Stimulated activated CD4-positive, alpha-beta T cell treated with anti-CD3 and anti-CD28 coated beads, Interleukin-2, amount 100 ng/mL, for 4 hours (primary cell): ENCODE measurements around the gene RGS9.

Experiments
- DNase-seq: peaks from one replicate; pipeline ENCODE4 v3.0.0-alpha.2; 2020; ENCODE audit warnings: low read depth

The RGS9 gene

DNA sequence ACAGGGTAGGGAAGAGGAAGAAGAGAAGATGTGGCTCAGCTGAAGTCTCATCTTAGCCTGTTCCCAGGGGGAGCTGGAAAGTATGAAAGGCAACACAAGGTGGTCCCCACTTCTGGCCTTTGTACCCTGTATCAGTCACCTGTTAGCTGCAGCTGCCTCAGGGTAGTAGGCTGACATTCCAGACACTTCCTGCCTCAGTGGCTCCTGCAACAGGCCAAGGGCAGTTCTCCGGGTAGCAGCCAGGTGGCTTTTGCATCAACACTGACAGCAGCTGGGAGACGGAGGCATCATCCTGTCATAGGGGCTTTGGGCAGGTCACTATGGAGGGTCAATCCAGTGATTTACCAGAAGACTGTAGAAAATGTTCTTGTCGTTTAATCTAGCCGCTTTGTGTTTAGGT is 124.0 kb downstream of the RGS9 start:
- DNase-seq = no peak

DNA sequence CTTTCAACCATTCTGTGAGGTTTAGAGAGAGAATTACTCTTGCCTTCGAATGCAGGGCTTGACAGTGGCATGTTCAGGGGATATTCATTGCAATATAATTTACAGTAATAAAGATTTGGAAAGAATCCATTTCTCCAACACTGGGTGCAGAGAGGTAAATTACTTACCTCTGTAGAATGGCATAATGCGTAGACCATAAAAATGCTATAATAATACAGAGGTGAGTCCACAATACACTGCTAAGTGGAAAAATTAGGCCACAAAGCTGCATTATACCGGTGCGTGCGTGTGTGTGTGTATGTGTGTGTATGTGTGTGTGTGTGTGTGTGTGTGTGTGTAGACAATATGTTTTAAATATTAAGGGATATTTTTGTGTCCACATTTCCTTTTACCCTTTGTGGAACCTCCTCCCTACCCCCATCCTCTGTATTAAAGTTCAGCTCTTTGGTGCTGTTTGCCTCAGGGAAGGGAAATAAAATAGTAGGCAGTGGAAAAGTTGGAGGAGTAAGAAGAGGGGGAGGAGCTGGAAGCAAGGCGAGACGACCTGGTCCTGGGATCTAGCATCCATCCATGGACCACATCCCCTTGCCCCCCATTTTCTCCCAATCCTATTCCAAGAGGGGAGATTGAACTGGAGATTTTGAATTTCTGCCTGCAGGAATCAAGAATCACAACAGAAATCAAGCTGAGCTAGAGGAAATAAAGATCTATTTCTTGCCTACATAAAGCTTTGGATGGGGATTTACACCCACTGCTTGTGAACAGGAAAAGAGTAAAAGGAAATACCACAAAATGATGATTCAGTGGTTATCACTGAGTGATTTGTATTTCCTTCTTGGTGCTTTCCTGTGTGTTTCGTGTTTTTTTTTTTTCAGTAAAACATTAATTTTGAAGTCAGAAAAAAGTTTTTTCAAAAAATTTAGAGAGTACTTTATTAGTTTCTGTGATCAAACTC is 124.8 kb downstream of the RGS9 start:
- DNase-seq = no peak

DNA sequence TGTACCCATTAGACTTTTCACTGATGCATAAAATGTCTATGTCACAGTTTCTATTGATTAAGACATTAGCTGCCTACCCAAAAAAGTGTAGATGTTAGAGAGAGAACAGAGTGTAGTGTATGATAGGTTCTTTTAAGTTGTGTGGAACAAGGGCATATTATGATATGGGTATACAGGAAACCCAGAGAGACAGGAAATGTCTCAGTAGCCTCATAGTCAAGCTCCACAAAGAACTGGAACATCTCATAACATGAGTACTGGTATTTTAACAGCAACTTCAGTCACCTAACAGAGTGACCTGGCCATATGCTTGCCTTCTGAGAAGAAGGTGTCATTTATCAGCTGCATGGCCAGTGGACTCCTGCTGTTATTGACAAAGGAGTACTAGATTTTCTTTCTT is 128.1 kb downstream of the RGS9 start:
- DNase-seq = no peak

DNA sequence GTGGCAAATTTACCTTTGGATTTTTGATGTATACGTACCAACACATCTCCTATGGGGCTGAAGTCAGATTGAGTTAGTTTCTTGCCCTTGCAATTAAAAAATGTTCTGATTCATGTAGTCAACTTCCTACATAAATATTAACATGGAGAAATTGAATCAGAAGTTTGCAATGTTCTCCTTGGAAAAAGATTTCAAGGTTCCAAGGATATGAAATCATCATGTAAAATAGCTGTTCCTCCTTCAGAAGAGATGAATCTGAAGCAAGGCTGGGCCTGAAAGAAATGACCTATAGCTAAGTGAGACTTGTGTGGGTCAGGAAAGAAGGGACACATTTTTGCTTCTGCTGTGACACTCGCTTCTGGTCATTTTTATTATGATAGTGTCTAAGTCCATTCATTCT is 131.7 kb downstream of the RGS9 start:
- no peak for DNase-seq

DNA sequence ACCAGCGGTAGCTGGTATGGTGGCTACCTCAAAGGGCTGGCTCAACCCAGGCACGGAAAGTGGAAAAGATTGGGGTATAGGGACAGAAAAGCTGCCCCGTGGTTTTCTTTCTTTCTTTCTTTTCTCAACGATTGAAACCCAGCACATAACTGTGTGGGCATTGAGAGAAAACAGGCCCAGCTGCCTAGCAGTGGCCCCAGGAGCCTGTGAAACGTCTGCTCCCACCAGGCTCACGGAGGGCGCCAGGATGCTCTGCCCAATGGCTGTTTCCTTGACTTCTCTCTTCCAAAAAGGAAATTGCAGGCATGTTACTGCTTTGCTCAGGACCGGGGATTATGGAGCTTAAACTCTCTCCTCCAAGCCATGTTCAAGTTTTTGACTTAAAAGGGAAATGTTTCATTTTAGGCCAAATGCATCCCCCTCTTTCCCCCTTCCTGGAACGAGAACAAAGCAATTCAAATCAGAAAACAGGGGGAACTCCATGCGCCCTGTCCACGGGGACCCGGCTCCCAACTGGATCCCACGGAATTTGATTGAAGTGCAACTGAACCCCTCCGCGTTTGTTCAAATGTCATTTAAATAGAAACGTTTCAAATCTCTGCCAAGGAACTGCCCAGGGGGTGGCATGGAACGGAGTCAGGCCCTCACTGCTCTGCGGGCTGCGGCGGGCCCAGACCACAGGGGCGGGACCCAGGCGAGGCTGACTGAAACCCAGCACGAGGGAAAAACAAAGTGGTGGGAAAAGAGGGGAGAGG is 133.5 kb downstream of the RGS9 start:
- DNase-seq = no peak

DNA sequence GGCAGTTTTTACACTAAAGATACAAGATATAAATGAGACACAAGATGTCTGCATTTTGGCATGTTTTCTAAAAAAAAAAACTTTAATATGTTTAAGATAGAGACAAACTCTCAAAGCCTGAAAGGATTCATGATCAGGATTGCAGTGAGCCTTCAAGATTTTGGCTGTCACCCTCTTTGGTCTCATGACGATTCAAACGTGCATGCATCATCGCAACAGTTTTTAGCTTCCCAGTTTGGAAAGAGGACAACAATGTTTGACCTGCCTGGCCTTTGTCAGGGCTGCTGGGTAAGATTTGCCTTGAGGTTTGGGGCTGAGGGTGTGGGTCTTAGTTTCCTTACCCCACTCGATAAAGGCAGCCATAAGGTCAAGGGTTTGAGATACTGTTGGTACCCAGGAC is 134.1 kb downstream of the RGS9 start:
- no peak for DNase-seq
